Ectodermal cell (in vitro differentiated cells): Measurements from ENCODE around the gene FA2H.
"Not testable (repeated sequence)": the region's sequence is repeated elsewhere in the genome, so short reads cannot be mapped to it uniquely, and the experiment has no call there.

Experiments used
- H3K27ac ChIP-seq: 2 replicates; pipeline ENCODE4 v1.7.0; 2013; ENCODE audit warnings: mild to moderate bottlenecking, low read depth, low read length; ENCODE audit not compliant: insufficient read depth, poor library complexity, severe bottlenecking
- H3K27me3 ChIP-seq: 2 replicates; pipeline ENCODE4 v1.7.0; 2013; ENCODE audit warnings: mild to moderate bottlenecking, low read length; ENCODE audit not compliant: insufficient read depth, control insufficient read depth, poor library complexity, severe bottlenecking
- H3K36me3 ChIP-seq: one replicate; pipeline ENCODE4 v1.7.0; 2013; ENCODE audit warnings: low read length; ENCODE audit not compliant: control insufficient read depth, insufficient read depth
- H3K4me1 ChIP-seq: one replicate; pipeline ENCODE4 v1.7.0; 2013; ENCODE audit warnings: low read length; ENCODE audit not compliant: control insufficient read depth, insufficient read depth
- H3K4me3 ChIP-seq: 2 replicates; pipeline ENCODE4 v1.7.0; 2013; ENCODE audit warnings: low read depth, low read length, control low read depth; ENCODE audit not compliant: insufficient read depth
- H3K9me3 ChIP-seq: 2 replicates; pipeline ENCODE4 v1.7.0; 2013; ENCODE audit warnings: mild to moderate bottlenecking, low read length, moderate library complexity; ENCODE audit not compliant: control insufficient read depth
- WGBS, 2 experiments: methylation state at CpG; one replicate each; pipeline ENCODE4 v1.1.7; 2013; ENCODE audit warnings: missing lambda C conversion rate in 2 of 2; 5-methylcytosine and 5-hydroxymethylcytosine counted together

Gene FA2H

DNA sequence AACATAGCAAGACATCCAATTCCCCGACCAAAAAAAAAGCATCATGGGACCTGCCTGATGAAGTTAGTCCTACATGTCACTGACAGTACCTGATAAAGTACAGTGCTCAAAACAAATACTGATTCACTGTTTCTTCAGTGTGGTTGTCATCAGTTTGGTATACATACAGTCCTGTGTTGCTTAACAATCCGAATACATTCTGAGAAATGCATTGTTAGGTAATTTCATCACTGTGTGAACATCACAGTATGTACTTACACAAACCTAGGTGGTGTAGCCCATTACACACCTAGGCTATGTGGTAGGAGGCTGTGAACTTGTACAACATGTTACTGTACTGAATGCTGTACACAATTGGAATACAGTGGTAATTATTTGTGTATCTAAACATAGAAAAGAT lies 19.0 kb upstream of the FA2H start:
- H3K27ac ChIP-seq, result no peak overlapping the region
- no peaks in the 10 kb centered on the region for H3K36me3 ChIP-seq
- WGBS, 2 experiments, result 90 to 92% methylated on average over 2 of the region's 2 CpGs
- no peaks in the 10 kb centered on the region for H3K4me1 ChIP-seq
- no peaks in the 10 kb centered on the region for H3K27me3 ChIP-seq
- no peak overlapping the region for H3K4me3 ChIP-seq
- H3K9me3 ChIP-seq, result no peaks in the 10 kb centered on the region

DNA sequence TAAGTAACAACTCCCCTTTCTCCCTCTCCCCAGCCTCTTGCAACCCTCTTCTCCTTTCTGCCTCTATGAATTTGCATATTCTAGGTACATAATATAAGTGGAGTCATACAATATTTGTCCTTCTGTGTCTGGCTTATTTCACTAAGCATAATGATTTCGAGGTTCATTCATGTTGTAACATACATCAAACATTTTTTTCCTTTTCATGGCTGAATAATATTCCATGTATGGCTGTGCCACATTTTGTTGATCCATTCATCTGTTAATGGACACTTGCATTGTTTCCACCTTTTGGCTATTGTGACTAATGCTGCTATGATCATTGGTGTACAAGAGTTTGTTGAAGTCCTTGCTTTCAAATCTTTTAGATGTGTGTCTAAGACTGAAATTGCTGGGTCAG lies 17.6 kb upstream of the FA2H start:
- Histone ChIP-seq H3K9me3 (no peaks in the 10 kb centered on the region), H3K27ac (no peak overlapping the region), H3K4me1 (no peaks in the 10 kb centered on the region), H3K27me3 (no peaks in the 10 kb centered on the region), H3K4me3 (no peak overlapping the region), H3K36me3 (no peaks in the 10 kb centered on the region)
- 100% methylated on average over 1 of the region's 1 CpG for WGBS, 2 experiments

DNA sequence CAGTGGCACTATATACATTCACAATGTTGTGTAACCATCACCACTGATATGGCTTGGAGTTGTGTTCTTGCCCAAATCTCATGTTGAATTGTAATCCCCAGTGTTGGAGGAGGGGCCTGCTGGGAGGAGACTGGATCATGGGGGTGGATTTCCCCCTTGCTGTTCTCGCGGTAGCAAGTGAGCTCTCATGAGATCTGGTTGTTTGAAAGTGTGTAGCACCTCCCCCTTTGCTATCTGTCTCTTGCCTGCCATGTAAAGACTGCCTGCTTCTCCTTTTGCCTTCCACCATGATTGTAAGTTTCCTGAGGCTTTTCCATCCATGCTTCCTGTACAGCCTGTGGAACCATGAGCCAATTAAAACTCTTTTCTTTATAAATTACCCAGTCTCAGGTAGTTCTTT lies 17.1 kb upstream of the FA2H start:
- H3K36me3 ChIP-seq, H3K4me1 ChIP-seq, H3K9me3 ChIP-seq, H3K4me3 ChIP-seq, H3K27me3 ChIP-seq, H3K27ac ChIP-seq: not testable (repeated sequence)
- WGBS, 2 experiments, result 91 to 100% methylated on average over 2 of the region's 2 CpGs

DNA sequence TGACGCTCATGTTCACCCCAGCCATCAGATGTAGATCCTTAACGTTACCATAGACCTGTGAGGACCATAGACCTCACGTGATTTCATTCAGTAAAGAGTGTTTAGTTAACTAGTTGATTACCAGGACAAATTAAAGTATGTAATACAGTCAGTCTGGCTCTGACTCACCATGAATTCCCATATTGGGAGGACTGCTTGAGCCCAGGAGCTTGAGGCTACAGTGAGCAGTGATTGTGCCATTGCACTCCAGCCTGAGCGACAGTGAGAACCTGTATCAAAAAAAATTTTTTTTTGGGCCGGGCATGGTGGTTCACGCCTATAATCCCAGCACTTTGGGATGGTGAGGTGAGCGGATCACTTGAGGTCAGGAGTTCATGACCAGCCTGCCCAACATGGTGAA lies 13.5 kb upstream of the FA2H start:
- Histone ChIP-seq H3K4me3 (no peak overlapping the region), H3K9me3 (no peaks in the 10 kb centered on the region), H3K27me3 (no peaks in the 10 kb centered on the region), H3K4me1 (no peaks in the 10 kb centered on the region), H3K27ac (no peak overlapping the region), H3K36me3 (no peaks in the 10 kb centered on the region)
- 82 to 85% methylated on average over 7 of the region's 7 CpGs for WGBS, 2 experiments

DNA sequence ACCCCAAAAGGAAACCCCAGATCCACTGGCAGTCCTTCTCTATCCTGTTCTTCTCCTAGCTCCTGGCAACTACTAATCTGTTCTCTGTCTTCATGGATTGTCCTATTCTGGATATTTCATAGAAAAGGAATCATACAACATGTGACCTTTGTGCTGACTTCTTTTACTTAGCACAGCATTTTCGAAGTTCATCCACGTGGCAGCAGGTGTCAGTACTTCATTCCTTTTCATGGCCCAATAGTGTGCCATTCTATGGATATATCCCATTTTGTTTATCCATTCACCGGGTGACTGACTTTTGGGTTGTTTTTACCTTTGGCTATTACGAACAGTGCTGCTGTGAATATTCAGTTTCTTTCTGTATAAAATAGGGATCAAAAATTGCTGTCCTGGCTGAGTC lies 10.4 kb upstream of the FA2H start:
- Histone ChIP-seq H3K27ac (no peak overlapping the region), H3K9me3 (no peaks in the 10 kb centered on the region), H3K4me3 (no peak overlapping the region), H3K27me3 (no peaks in the 10 kb centered on the region), H3K36me3 (no peaks in the 10 kb centered on the region), H3K4me1 (no peaks in the 10 kb centered on the region)
- WGBS, 2 experiments, result 84 to 88% methylated on average over 4 of the region's 4 CpGs

DNA sequence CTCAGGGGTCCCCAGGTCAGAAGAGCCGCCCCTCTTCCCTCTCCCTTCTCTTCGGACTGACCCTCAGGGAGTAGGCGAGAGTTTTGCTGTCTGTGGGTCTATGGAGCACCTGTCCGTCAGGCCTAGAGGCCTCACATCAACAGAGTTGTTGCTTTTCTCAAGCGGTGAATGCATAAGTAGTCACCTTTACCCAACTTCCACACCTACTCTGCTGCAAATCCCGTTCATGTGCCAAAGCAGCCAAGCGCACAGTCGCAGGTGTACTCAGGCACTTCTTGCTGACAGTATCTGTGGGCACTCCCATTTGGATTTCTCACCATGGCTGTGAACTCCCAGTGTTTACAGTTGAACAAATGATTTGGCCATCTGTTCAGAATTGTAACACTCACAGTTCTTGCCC lies 4.0 kb upstream of the FA2H start:
- Histone ChIP-seq H3K4me3 (no peak overlapping the region), H3K27me3 (peaks cover 27% of the 10 kb centered on the region), H3K27ac (no peak overlapping the region), H3K4me1 (peaks cover 5% of the 10 kb centered on the region), H3K36me3 (no peaks in the 10 kb centered on the region), H3K9me3 (no peaks in the 10 kb centered on the region)
- WGBS, 2 experiments, result 90% methylated on average over 8 of the region's 8 CpGs

DNA sequence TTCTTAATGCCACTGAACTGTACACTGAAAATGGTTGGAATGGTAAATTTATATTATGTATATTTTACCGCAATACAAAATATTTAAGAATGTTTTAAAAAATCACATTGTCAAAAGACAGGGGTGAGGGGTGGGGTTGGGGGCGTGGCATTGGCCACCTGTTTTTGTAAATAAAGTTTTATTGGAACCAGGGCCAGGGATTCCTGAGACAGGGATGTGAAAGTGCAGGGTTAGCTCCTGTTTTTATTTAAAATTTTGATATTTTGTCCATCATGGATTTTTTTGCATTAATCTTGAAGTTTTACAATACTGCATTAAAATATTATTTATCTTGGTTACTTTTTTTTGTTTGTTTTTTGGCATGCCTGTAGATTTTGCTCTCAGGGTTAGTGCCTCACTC lies 2.3 kb upstream of the FA2H start:
- WGBS, 2 experiments, result 88 to 95% methylated on average over 1 to 2 of the region's 2 CpGs
- H3K27ac ChIP-seq, result no peak overlapping the region
- H3K4me3 ChIP-seq, result no peak overlapping the region
- H3K4me1 ChIP-seq, result peaks cover 6% of the 10 kb centered on the region
- peaks cover 44% of the 10 kb centered on the region for H3K27me3 ChIP-seq
- H3K36me3 ChIP-seq, result no peaks in the 10 kb centered on the region
- H3K9me3 ChIP-seq, result no peaks in the 10 kb centered on the region

DNA sequence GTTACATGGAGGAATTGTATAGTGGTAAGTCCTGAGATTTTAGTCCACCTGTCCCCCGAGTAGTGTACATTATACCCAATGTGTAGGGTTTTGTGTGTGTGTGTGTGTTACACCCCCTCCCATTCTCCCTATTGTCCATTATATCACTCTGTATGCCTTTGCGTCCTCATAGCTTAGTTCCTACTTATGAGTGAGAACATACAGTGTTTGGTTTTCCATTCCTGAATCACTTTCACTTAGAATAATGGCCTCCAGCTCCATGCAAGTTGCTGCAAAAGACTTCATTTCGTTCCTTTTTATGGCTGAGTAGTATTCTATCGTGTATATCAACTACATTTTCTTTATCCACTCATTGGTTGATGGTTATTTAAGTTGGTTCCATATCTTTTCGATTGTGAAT lies 635 bp upstream of the FA2H start:
- H3K4me3 ChIP-seq, result no peak overlapping the region
- H3K27ac ChIP-seq, result no peak overlapping the region
- WGBS, 2 experiments, result 79 to 85% methylated on average over 3 to 5 of the region's 5 CpGs
- peaks cover 6% of the 10 kb centered on the region for H3K4me1 ChIP-seq
- H3K36me3 ChIP-seq, result no peaks in the 10 kb centered on the region
- H3K27me3 ChIP-seq, result peaks cover 50% of the 10 kb centered on the region
- H3K9me3 ChIP-seq, result no peaks in the 10 kb centered on the region

DNA sequence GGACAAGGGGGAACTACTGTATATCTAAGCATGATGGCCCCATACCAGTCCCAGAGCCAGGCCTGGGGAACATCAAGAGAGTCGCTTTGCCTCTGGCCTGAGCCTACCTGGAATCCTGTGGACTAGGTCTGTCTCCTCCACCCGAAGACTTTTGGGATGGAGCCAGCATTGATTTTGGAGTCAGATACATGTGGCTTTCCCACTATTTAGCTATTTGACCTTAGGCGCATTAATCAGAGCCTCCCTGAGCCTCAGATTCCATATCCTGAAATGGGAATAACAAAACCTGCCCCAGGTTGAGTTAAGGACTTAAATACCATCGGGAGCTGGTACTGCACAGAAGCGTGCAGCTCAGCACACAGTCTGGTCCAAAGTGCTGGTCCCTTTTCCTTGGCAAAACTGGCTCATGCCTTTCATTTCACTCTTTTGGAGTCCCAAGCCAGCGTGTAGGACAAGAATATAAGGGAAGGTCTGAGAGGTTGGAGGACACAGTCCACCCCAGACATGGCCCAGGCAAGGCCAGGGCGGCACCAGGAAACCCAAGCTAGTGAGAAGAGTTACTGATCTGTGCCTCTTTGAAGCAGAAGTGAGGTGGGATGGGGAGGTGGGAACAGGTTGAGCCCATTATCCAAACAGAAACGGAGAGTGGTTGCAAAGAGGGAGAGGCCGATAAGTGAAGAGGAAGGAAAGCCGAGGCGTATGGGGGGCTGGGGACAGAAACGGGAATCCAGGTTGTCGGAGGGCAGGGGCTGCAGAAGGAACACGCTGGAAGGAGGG lies 986 bp downstream of the FA2H start:
- no peak overlapping the region for H3K27ac ChIP-seq
- H3K4me1 ChIP-seq, result peaks cover 6% of the 10 kb centered on the region
- no peaks in the 10 kb centered on the region for H3K36me3 ChIP-seq
- H3K27me3 ChIP-seq, result peaks cover 50% of the 10 kb centered on the region
- peak overlapping the region; percentile 38 for H3K4me3 ChIP-seq
- H3K9me3 ChIP-seq, result no peaks in the 10 kb centered on the region
- 50 to 56% methylated on average over 14 of the region's 14 CpGs for WGBS, 2 experiments

DNA sequence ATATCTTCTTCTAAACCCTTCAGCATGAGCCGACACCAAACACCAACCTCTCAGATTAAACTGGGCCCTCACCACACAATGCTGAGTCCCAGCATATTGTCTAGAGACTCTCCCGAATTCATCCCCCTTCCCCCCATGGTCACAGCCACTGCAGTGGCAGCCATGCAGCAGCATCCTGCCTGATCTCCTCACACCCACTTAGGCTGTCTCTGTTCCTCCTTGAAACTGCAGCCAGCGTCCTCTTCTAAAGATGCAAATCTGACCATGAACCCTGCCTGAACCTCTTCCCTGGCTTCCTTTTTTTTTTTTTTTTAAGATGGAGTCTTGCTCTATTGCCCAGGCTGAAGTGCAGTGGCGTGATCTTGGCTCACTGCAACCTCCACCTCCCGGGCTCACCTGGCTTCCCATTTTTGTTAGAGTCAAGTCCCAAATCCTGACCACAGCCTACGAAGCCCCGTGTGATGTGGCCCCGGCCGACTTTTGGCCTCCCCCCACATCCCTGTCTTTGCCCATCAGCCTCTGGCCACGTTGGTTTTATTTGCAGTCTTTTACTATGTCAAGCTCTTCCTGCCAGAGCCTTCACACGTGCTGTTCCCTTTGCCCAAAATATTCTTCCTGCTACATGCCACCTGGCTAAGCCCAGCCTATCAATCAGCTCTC lies 2.8 kb downstream of the FA2H start:
- 86% methylated on average over 11 of the region's 11 CpGs for WGBS, 2 experiments
- Histone ChIP-seq H3K4me1 (peaks cover 6% of the 10 kb centered on the region), H3K9me3 (no peaks in the 10 kb centered on the region), H3K27ac (no peak overlapping the region), H3K4me3 (no peak overlapping the region), H3K36me3 (no peaks in the 10 kb centered on the region), H3K27me3 (peaks cover 50% of the 10 kb centered on the region)
